GM12878 (cell line): ENCODE measurements around the gene MEGF11. TPM values are rescaled to one million over a fixed set of nuclear protein-coding genes. Genes with fewer than 3 reads are reported as not detected.

Experiments used
- ATAC-seq: fragments of 200-7000 bp; cut with Tn5 transposase; 3 replicates; pipeline ENCODE4 v1.9.1; 2020; ENCODE audit warnings: mild to moderate bottlenecking, moderate library complexity
- BruUV-seq: library from RNA; stranded (reverse); fragments of 400-500 nt; replicated peaks from 2 replicates; lab custom pipeline; 2021; lab: Mats Ljungman, UMichigan
- CTCF ChIA-PET: fragments of 300-600 bp; sonication (Branson Sonifier 250); formaldehyde crosslinking; extraction: SDS; loops from one replicate; lab custom pipeline; 2021; ENCODE audit warnings: inconsistent platforms; lab: Yijun Ruan, JAX
- POLR2A ChIA-PET: fragments of 350-600 bp; formaldehyde crosslinking; extraction: SDS; loops from one replicate; lab custom pipeline; 2021; ENCODE audit warnings: inconsistent platforms; lab: Charles Lee
- RAD21 ChIA-PET: fragments of 300-600 bp; sonication (Branson Sonifier 250); formaldehyde crosslinking; loops from one replicate; lab custom pipeline; 2023; ENCODE audit warnings: antibody characterized with exemption; ENCODE audit not compliant: unreplicated experiment; lab: Charles Lee
- SMC1A ChIA-PET: fragments of 300-600 bp; sonication (Branson Sonifier 250); formaldehyde crosslinking; loops from one replicate; lab custom pipeline; 2023; ENCODE audit not compliant: unreplicated experiment, uncharacterized antibody; lab: Charles Lee
- DNase-seq: peaks from one replicate; pipeline ENCODE4 v3.0.0-alpha.2; 2011; ENCODE audit warnings: low read depth, low spot score
- FAIRE-seq: peaks from 3 replicates; lab custom pipeline; 2011; peaks lifted over from hg19 to GRCh38; lab: Jason Lieb, UNC
- H2AFZ ChIP-seq: 2 replicates; pipeline ENCODE4 v1.6.0; 2011; ENCODE audit warnings: low read depth, low read length, control low read depth; ENCODE audit not compliant: control insufficient read depth
- H3K27ac ChIP-seq: 2 replicates; pipeline ENCODE4 v1.5.1; 2011; ENCODE audit warnings: control low read depth; ENCODE audit not compliant: control insufficient read depth, insufficient read depth
- H3K27me3 ChIP-seq, 2 experiments: replicated peaks in 1 of 2; 2 replicates each; pipeline versions ENCODE4 v1.6.0 to v1.6.1; 2011; ENCODE audit warnings: low read length in 1 of 2; ENCODE audit not compliant: control insufficient read depth in 2 of 2, insufficient read depth in 2 of 2
- H3K36me3 ChIP-seq, 2 experiments: 2 replicates each; pipeline ENCODE4 v1.5.1; 2011; ENCODE audit warnings: low read length in 1 of 2; ENCODE audit not compliant: control insufficient read depth in 2 of 2, insufficient read depth in 2 of 2
- H3K4me1 ChIP-seq: 2 replicates; pipeline ENCODE4 v1.6.1; 2011; ENCODE audit warnings: mild to moderate bottlenecking, low read length, moderate library complexity, mixed read lengths; ENCODE audit not compliant: control insufficient read depth, insufficient read depth
- H3K4me2 ChIP-seq: 2 replicates; pipeline ENCODE4 v1.6.0; 2011; ENCODE audit warnings: control low read depth; ENCODE audit not compliant: control insufficient read depth, insufficient read depth
- H3K4me3 ChIP-seq: fragments of 200-600 bp; sonication (generic); 2 replicates; pipeline ENCODE4 v1.5.1; 2016
- H3K79me2 ChIP-seq: 2 replicates; pipeline ENCODE4 v1.6.0; 2011; ENCODE audit warnings: low read length; ENCODE audit not compliant: control insufficient read depth, insufficient read depth
- H3K9ac ChIP-seq: 2 replicates; pipeline ENCODE4 v1.8.0; 2011; ENCODE audit warnings: low read length, control low read depth, mixed read lengths; ENCODE audit not compliant: control insufficient read depth, insufficient read depth
- H3K9me3 ChIP-seq: replicated peaks from 3 replicates; pipeline ENCODE4 v1.5.1; 2011; ENCODE audit warnings: mild to moderate bottlenecking, low read length; ENCODE audit not compliant: control insufficient read depth, insufficient read depth
- H4K20me1 ChIP-seq: 2 replicates; pipeline ENCODE4 v1.6.0; 2011; ENCODE audit not compliant: control insufficient read depth, insufficient read depth
- BCL3 ChIP-seq: IDR thresholded peaks from 2 replicates; pipeline ENCODE4 v1.6.1; 2011; ENCODE audit warnings: borderline replicate concordance, low read depth, mild to moderate bottlenecking, moderate library complexity, low read length; ENCODE audit not compliant: insufficient read depth, poor library complexity, severe bottlenecking
- E2F4 ChIP-seq: IDR thresholded peaks from 2 replicates; pipeline ENCODE4 v1.6.1; 2012; ENCODE audit warnings: low read depth, low read length, improper control_type of control experiment
- EP300 ChIP-seq, 2 experiments: fragments of 150-350 bp in 1 of 2; IDR thresholded peaks; 2 replicates each; pipeline ENCODE4 v1.6.1; 2011 to 2012; ENCODE audit warnings: low read depth in 2 of 2, low read length in 2 of 2, borderline replicate concordance in 1 of 2, improper control_type of control experiment in 1 of 2, inconsistent platforms in 1 of 2; ENCODE audit not compliant: control insufficient read depth in 1 of 2
- HCFC1 ChIP-seq: fragments of 150-350 bp; IDR thresholded peaks from 2 replicates; pipeline ENCODE4 v1.6.1; 2014; ENCODE audit warnings: low read length
- MXI1 ChIP-seq: fragments of 150-350 bp; IDR thresholded peaks from 2 replicates; pipeline ENCODE4 v1.6.1; 2011; ENCODE audit warnings: low read depth, mild to moderate bottlenecking, inconsistent platforms, low read length, improper control_type of control experiment
- POLR2A ChIP-seq: IDR thresholded peaks from 2 replicates; pipeline ENCODE4 v1.6.1; 2011; ENCODE audit warnings: low read depth, mild to moderate bottlenecking, low read length
- SP1 ChIP-seq: IDR thresholded peaks from one replicate; pipeline ENCODE4 v1.6.1; 2011; ENCODE audit warnings: low read depth, low read length
- SPI1 ChIP-seq: IDR thresholded peaks from 2 replicates; pipeline ENCODE4 v1.6.1; 2011; ENCODE audit warnings: low read depth, mild to moderate bottlenecking, low read length, moderate library complexity, borderline replicate concordance; ENCODE audit not compliant: insufficient read depth
- SREBF1 ChIP-seq: IDR thresholded peaks from 2 replicates; pipeline ENCODE4 v1.6.1; 2012; ENCODE audit warnings: mild to moderate bottlenecking, low read length
- USF2 ChIP-seq: IDR thresholded peaks from 2 replicates; pipeline ENCODE4 v1.6.1; 2011; ENCODE audit warnings: low read depth, low read length, improper control_type of control experiment, borderline replicate concordance
- ZBED1 ChIP-seq: IDR thresholded peaks from 2 replicates; pipeline ENCODE4 v1.6.1; 2016; ENCODE audit warnings: borderline replicate concordance
- ZNF274 ChIP-seq: IDR thresholded peaks from one replicate; pipeline ENCODE4 v1.8.0; 2011; ENCODE audit not compliant: insufficient read length, insufficient read depth
- ZNF384 ChIP-seq: IDR thresholded peaks from 2 replicates; pipeline ENCODE4 v1.6.1; 2012; ENCODE audit warnings: low read depth, mild to moderate bottlenecking, low read length, improper control_type of control experiment, borderline replicate concordance
- ZSCAN29 ChIP-seq: fragments of 450-650 bp; IDR thresholded peaks from 2 replicates; pipeline ENCODE4 v1.6.1; 2017; ENCODE audit warnings: mild to moderate bottlenecking, moderate library complexity
- WGBS: methylation state at CpG from one replicate; pipeline ENCODE4 v1.1.6; 2016; ENCODE audit warnings: low lambda C conversion rate; ENCODE audit not compliant: insufficient replicate concordance, insufficient coverage; ENCODE audit errors: missing lambda C conversion rate; 5-methylcytosine and 5-hydroxymethylcytosine counted together
- in situ Hi-C: fragments of 300-500 bp; cut with MboI; formaldehyde crosslinking; loops from 9 replicates; pipeline ENCODE4 v1.14.3; 2018; ENCODE audit warnings: mixed read lengths
- intact Hi-C: fragments of 100-400 bp; cut with micrococcal nuclease; formaldehyde crosslinking; loops from one replicate; pipeline ENCODE4 v1.14.2; 2022; ENCODE audit not compliant: unreplicated experiment
- polyA plus RNA-seq, 11 experiments: library from polyadenylated mRNA; depleted of rRNA in 4 of 11; unstranded in 6 of 11; stranded (reverse) in 5 of 11; fragments of >200 nt; fragmentation: Nextera tagmentation in 4 of 11; fragmentation: Illumina TruSeq in 1 of 11; extraction: Ambion mirVana in 4 of 11; extraction: Trizol in 1 of 11; gene quantifications; 1 replicate in 1 of 11; 2 replicates in 10 of 11; pipeline versions ENCODE4 v1.2.1 to v1.2.3, GENCODE V29; 2011 to 2016; ENCODE audit warnings: inconsistent platforms in 2 of 11, missing spikeins in 2 of 11, low read depth in 1 of 11
- total RNA-seq, 4 experiments: library from RNA; depleted of rRNA in 3 of 4; stranded (reverse); fragments of >200 nt in 3 of 4; fragmentation: Illumina TruSeq in 1 of 4; extraction: Trizol in 1 of 4; gene quantifications; 2 replicates each; pipeline versions ENCODE4 v1.2.1 to v1.2.3, GENCODE V29; 2013 to 2021
- TF ChIP-seq, protein P1 (sequence below): IDR thresholded peaks from 2 replicates; pipeline ENCODE4 v1.6.1; 2011; ENCODE audit warnings: mild to moderate bottlenecking, low read depth, low read length, moderate library complexity; ENCODE audit not compliant: insufficient replicate concordance

The MEGF11 gene
- total and polyA plus RNA-seq, 10 of the 15 experiments (the other 5 are each of a cell fraction or from before 2014, with no cell fraction given), result 0.03 to 1.7 (median 0.49) TPM

GRCh38 chr15:66285533-66286280 is 32.2 kb upstream of the MEGF11 start:
- Histone ChIP-seq H3K4me2 (no peak overlapping the region), H3K79me2 (no peaks in the 10 kb centered on the region), H3K4me1 (no peaks in the 10 kb centered on the region; the same call in 1 of the 2 replicates), H3K27me3 (no peaks in the 10 kb centered on the region), H3K4me3 (no peak overlapping the region), H4K20me1 (no peaks in the 10 kb centered on the region), H3K36me3 (no peaks in the 10 kb centered on the region), H3K9me3 (no peaks in the 10 kb centered on the region), H3K27ac (no peak overlapping the region), H2AFZ (no peak overlapping the region), H3K9ac (no peak overlapping the region)
- DNase-seq (no peak), ATAC-seq (no peak; the same call in 2 of the 3 replicates), FAIRE-seq (no peak)
- TF ChIP-seq, protein P1, sequence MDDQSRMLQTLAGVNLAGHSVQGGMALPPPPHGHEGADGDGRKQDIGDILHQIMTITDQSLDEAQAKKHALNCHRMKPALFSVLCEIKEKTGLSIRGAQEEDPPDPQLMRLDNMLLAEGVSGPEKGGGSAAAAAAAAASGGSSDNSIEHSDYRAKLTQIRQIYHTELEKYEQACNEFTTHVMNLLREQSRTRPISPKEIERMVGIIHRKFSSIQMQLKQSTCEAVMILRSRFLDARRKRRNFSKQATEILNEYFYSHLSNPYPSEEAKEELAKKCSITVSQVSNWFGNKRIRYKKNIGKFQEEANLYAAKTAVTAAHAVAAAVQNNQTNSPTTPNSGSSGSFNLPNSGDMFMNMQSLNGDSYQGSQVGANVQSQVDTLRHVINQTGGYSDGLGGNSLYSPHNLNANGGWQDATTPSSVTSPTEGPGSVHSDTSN, result no peak
- TF ChIP-seq ZBED1 (no peak), MXI1 (no peak), ZNF384 (no peak), HCFC1 (no peak), SREBF1 (no peak), SPI1 (no peak), ZSCAN29 (no peak), USF2 (no peak), POLR2A (no peak), SP1 (no peak), EP300 (IDR thresholded peaks at IDR 0.05; ENCODE audit: borderline replicate concordance in 1 of 2, control insufficient read depth in 1 of 2, low read depth in 2 of 2, low read length in 2 of 2) (no peak), BCL3 (no peak), ZNF274 (no peak), E2F4 (no peak)
- WGBS, result 69% methylated on average over 6 of the region's 6 CpGs
- intact Hi-C loops (loop anchor here (2.0 to 10.0 kb wide), 4 partner anchors 33 to 648 kb away; partner anchors contain the start of gene MEGF11), in situ Hi-C loops (no loop called here)
- no TSS peak for BruUV-seq
- POLR2A ChIA-PET, result interaction anchor here (0.6 kb wide), 1 partner anchor 821 kb away, joined by 3 read pairs; no protein-coding TSS in a partner anchor
- CTCF ChIA-PET, result interaction anchor here (1.0 to 3.3 kb wide), 5 partner anchors 15 to 369 kb away, joined by 3 to 9 read pairs (median 3); no protein-coding TSS in a partner anchor
- RAD21 ChIA-PET, result no interaction called here
- SMC1A ChIA-PET, result interaction anchor here (0.6 to 1.2 kb wide), 3 partner anchors 67 to 643 kb away, joined by 3 read pairs; no protein-coding TSS in a partner anchor
